Activated CD8-positive, alpha-beta memory T cell treated with anti-CD3 and anti-CD28 coated beads for 24 hours (primary cell): Measurements from ENCODE around the gene MRPS6.

Experiments
- DNase-seq: peaks from one replicate; pipeline ENCODE4 v3.0.0-alpha.2; 2020

The MRPS6 gene

GRCh38 chr21:34182436-34182835, 109.1 kb downstream of the MRPS6 start:
- no peak for DNase-seq

- DNase-seq = no peak
Observed at GRCh38 chr21:34183331-34183928, 110.1 kb downstream of the MRPS6 start.

GRCh38 chr21:34184232-34184631, 110.9 kb downstream of the MRPS6 start:
- no peak for DNase-seq

GRCh38 chr21:34185026-34185750, 111.8 kb downstream of the MRPS6 start:
- DNase-seq = no peak

- no peak for DNase-seq
Observed at GRCh38 chr21:34186109-34186719, 112.8 kb downstream of the MRPS6 start.

GRCh38 chr21:34187935-34188334, 114.6 kb downstream of the MRPS6 start:
- no peak for DNase-seq

- DNase-seq = no peak
Observed at GRCh38 chr21:34189506-34189905, 116.1 kb downstream of the MRPS6 start.

- DNase-seq = no peak
Observed at GRCh38 chr21:34190576-34191321, 117.4 kb downstream of the MRPS6 start.

GRCh38 chr21:34191876-34192275, 118.5 kb downstream of the MRPS6 start:
- no peak for DNase-seq
